ENCODE results near the gene LTB.

The LTB gene

GRCh38 chr6:31568537-31568961, 13.7 kb downstream of the LTB start:
- TF ChIP-seq ZNF785 (tag by site-specific recombination; IDR thresholded peaks at IDR 0.05) (no peak), ZNF521 (tag by site-specific recombination; IDR thresholded peaks at IDR 0.05) (no peak), ZBTB26 (tag by site-specific recombination; optimal IDR thresholded peaks at IDR 0.05) (no peak), SCRT1 (tag by site-specific recombination; IDR thresholded peaks at IDR 0.05; ENCODE audit: borderline replicate concordance) (no peak), ZFP3 (tag by site-specific recombination; IDR thresholded peaks at IDR 0.05; ENCODE audit: low read depth) (no peak), ZNF391 (tag by site-specific recombination; IDR thresholded peaks at IDR 0.05; ENCODE audit: borderline replicate concordance, low read depth) (no peak), ZNF670 (tag by site-specific recombination; IDR thresholded peaks at IDR 0.05; ENCODE audit: low read depth) (no peak), GFI1B (tag by site-specific recombination; IDR thresholded peaks at IDR 0.05) (no peak), SCRT2 (tag by site-specific recombination; IDR thresholded peaks at IDR 0.05) (no peak), ZNF132 (tag by site-specific recombination; IDR thresholded peaks at IDR 0.05; ENCODE audit: borderline replicate concordance) (no peak), ZSCAN4 (tag by site-specific recombination; IDR thresholded peaks at IDR 0.05) (no peak), ZBTB48 (tag by site-specific recombination; IDR thresholded peaks at IDR 0.05) (no peak), KLF7 (tag by site-specific recombination; IDR thresholded peaks at IDR 0.05; ENCODE audit: borderline replicate concordance) (no peak), TRIM28 (IDR thresholded peaks at IDR 0.05; ENCODE audit: borderline replicate concordance, low read length) (no peak), GLIS1 (tag by site-specific recombination; IDR thresholded peaks at IDR 0.05) (no peak), ATF2 (tag by site-specific recombination; IDR thresholded peaks at IDR 0.05; ENCODE audit: low read depth) (no peak), ZBTB6 (tag by site-specific recombination; IDR thresholded peaks at IDR 0.05) (no peak), ZBTB21 (tag by site-specific recombination; IDR thresholded peaks at IDR 0.05) (no peak), ZNF624 (tag by site-specific recombination; IDR thresholded peaks at IDR 0.05) (no peak), SP7 (tag by site-specific recombination; IDR thresholded peaks at IDR 0.05) (no peak)
- H3K4me3 ChIP-seq (ENCODE audit: low read depth, low read length) = no peak overlapping the region
- no peaks in the 10 kb centered on the region for H3K36me3 ChIP-seq (ENCODE audit: control insufficient read depth in 2 of 2, insufficient read depth in 1 of 2, low read length in 2 of 2)
- no peaks in the 10 kb centered on the region for H3K4me1 ChIP-seq (ENCODE audit: control insufficient read depth, insufficient read depth, low read length)
- no peak overlapping the region for H3K27ac ChIP-seq (ENCODE audit: extremely low read depth, low read depth, low read length)
- CTCF ChIA-PET = interaction anchor here (0.5 to 6.5 kb wide), 7 partner anchors 12 to 186 kb away, joined by 3 to 71 read pairs (median 4); partner anchors contain the start of gene LTB
- no peaks in the 10 kb centered on the region for H3K9me3 ChIP-seq (ENCODE audit: control insufficient read depth, insufficient read depth, low read depth, low read length)
- POLR2A ChIA-PET = interaction anchor here (0.6 to 1.6 kb wide), 2 partner anchors 12 to 437 kb away, joined by 3 to 5 read pairs; no protein-coding TSS in a partner anchor

All from HEK293 (cell line).